ENCODE data around the gene DPM2. TPM values are rescaled to one million over a fixed set of nuclear protein-coding genes. Genes with fewer than 3 reads are reported as not detected.

DPM2 gene
- total and polyA plus RNA-seq, 4 donors = 20.5 to 51.3 (median 50.9) TPM

GRCh38 chr9:127949827-127950512 lies 12.3 kb upstream of the DPM2 start:
- peaks cover 0 to 21% (median 3%) of the 10 kb centered on the region in 5 donors for H3K4me1 ChIP-seq (ENCODE audit: control insufficient read depth in 5 of 5, insufficient read depth in 5 of 5, low read length in 5 of 5)
- TF ChIP-seq CTCF (IDR thresholded peaks at IDR 0.05; ENCODE audit: control extremely low read depth, extremely low read depth) = no peak
- no peak overlapping the region for H3K4me3 ChIP-seq
- no peaks in the 10 kb centered on the region for H3K9me3 ChIP-seq (ENCODE audit: control insufficient read depth in 4 of 4, insufficient read depth in 3 of 4, low read length in 3 of 4)
- ATAC-seq (ENCODE audit: insufficient read depth, low FRiP score) = no peak
- peak overlapping the region in 1 of 2 donors; percentile 84 for H3K27ac ChIP-seq (ENCODE audit: low read depth in 1 of 2, low read length in 1 of 2)
- no peak for DNase-seq
- H3K9ac ChIP-seq (ENCODE audit: insufficient read depth in 1 of 2, low read length in 2 of 2) = no peak overlapping the region
- 85 to 86% methylated on average over 17 of the region's 17 CpGs for WGBS, 2 donors
- no peaks in the 10 kb centered on the region for H3K27me3 ChIP-seq (ENCODE audit: control insufficient read depth in 3 of 3, insufficient read depth in 3 of 3, low read length in 2 of 3)
- H3K36me3 ChIP-seq (ENCODE audit: control insufficient read depth in 4 of 4, insufficient read depth in 4 of 4, low read length in 4 of 4) = peaks cover 0 to 13% (median 10%) of the 10 kb centered on the region in 4 donors

- H3K27me3 ChIP-seq (ENCODE audit: control insufficient read depth in 3 of 3, insufficient read depth in 3 of 3, low read length in 2 of 3) = no peaks in the 10 kb centered on the region
- no peaks in the 10 kb centered on the region for H3K9me3 ChIP-seq (ENCODE audit: control insufficient read depth in 4 of 4, insufficient read depth in 3 of 4, low read length in 3 of 4)
- TF ChIP-seq CTCF (IDR thresholded peaks at IDR 0.05; ENCODE audit: control extremely low read depth, extremely low read depth) = no peak
- peaks cover 0 to 21% (median 3%) of the 10 kb centered on the region in 5 donors for H3K4me1 ChIP-seq (ENCODE audit: control insufficient read depth in 5 of 5, insufficient read depth in 5 of 5, low read length in 5 of 5)
- 89 to 92% methylated on average over 17 of the region's 17 CpGs for WGBS, 2 donors
- H3K36me3 ChIP-seq (ENCODE audit: control insufficient read depth in 4 of 4, insufficient read depth in 4 of 4, low read length in 4 of 4) = peaks cover 0 to 26% (median 17%) of the 10 kb centered on the region in 4 donors
- no peak overlapping the region for H3K4me3 ChIP-seq
- DNase-seq = no peak
- ATAC-seq (ENCODE audit: insufficient read depth, low FRiP score) = no peak
- no peak overlapping the region for H3K27ac ChIP-seq (ENCODE audit: low read depth in 1 of 2, low read length in 1 of 2)
- H3K9ac ChIP-seq (ENCODE audit: insufficient read depth in 1 of 2, low read length in 2 of 2) = no peak overlapping the region
Observed at GRCh38 chr9:127947841-127948710, 10.4 kb upstream of the DPM2 start.

- Histone ChIP-seq H3K9ac (ENCODE audit: insufficient read depth in 1 of 2, low read length in 2 of 2) (peak overlapping the region in 1 of 2 donors; percentile 23), H3K4me3 (no peak overlapping the region), H3K4me1 (ENCODE audit: control insufficient read depth in 5 of 5, insufficient read depth in 5 of 5, low read length in 5 of 5) (peaks cover 0 to 32% (median 5%) of the 10 kb centered on the region in 5 donors), H3K27me3 (ENCODE audit: control insufficient read depth in 3 of 3, insufficient read depth in 3 of 3, low read length in 2 of 3) (no peaks in the 10 kb centered on the region), H3K36me3 (ENCODE audit: control insufficient read depth in 4 of 4, insufficient read depth in 4 of 4, low read length in 4 of 4) (peaks cover 0 to 37% (median 17%) of the 10 kb centered on the region in 4 donors), H3K9me3 (ENCODE audit: control insufficient read depth in 4 of 4, insufficient read depth in 3 of 4, low read length in 3 of 4) (no peaks in the 10 kb centered on the region), H3K27ac (ENCODE audit: low read depth in 1 of 2, low read length in 1 of 2) (peak overlapping the region in 1 of 2 donors; percentile 38)
- 67 to 70% methylated on average over 3 of the region's 3 CpGs for WGBS, 2 donors
- DNase-seq (no peak), ATAC-seq (ENCODE audit: insufficient read depth, low FRiP score) (no peak)
- no peak for TF ChIP-seq CTCF (IDR thresholded peaks at IDR 0.05; ENCODE audit: control extremely low read depth, extremely low read depth)
Observed at GRCh38 chr9:127946728-127947127, 9.1 kb upstream of the DPM2 start.
